Embryonic facial prominence (tissue), 1 donor: ENCODE results near the gene INSYN1.

Experiments
- DNase-seq: peaks from one replicate; pipeline ENCODE4 v3.0.0-alpha.2; 2016; ENCODE audit errors: extremely low spot score

Gene INSYN1

GRCh38 chr15:73777741-73778140, 24.6 kb upstream of the INSYN1 start:
- no peak for DNase-seq

GRCh38 chr15:73773428-73773827, 20.3 kb upstream of the INSYN1 start:
- no peak for DNase-seq

GRCh38 chr15:73771385-73772045, 18.4 kb upstream of the INSYN1 start:
- no peak for DNase-seq

GRCh38 chr15:73770050-73770449, 16.9 kb upstream of the INSYN1 start:
- no peak for DNase-seq

- DNase-seq = no peak
Measured at GRCh38 chr15:73767806-73768501, 14.8 kb upstream of the INSYN1 start.

GRCh38 chr15:73766598-73766997, 13.4 kb upstream of the INSYN1 start:
- no peak for DNase-seq

- no peak for DNase-seq
Measured at GRCh38 chr15:73765778-73766177, 12.6 kb upstream of the INSYN1 start.

GRCh38 chr15:73763931-73764330, 10.8 kb upstream of the INSYN1 start:
- no peak for DNase-seq

GRCh38 chr15:73760330-73761329, 7.5 kb upstream of the INSYN1 start:
- DNase-seq = no peak

GRCh38 chr15:73758461-73758860, 5.3 kb upstream of the INSYN1 start:
- no peak for DNase-seq

- no peak for DNase-seq
Measured at GRCh38 chr15:73757571-73757970, 4.4 kb upstream of the INSYN1 start.

GRCh38 chr15:73756947-73757513, 3.9 kb upstream of the INSYN1 start:
- DNase-seq = no peak

- DNase-seq = no peak
Measured at GRCh38 chr15:73756390-73756789, 3.2 kb upstream of the INSYN1 start.

- DNase-seq = no peak
Measured at GRCh38 chr15:73755946-73756345, 2.8 kb upstream of the INSYN1 start.

- no peak for DNase-seq
Measured at GRCh38 chr15:73755481-73755880, 2.3 kb upstream of the INSYN1 start.

- DNase-seq = no peak
Measured at GRCh38 chr15:73754461-73754860, 1.3 kb upstream of the INSYN1 start.

GRCh38 chr15:73752806-73753193, 351 bp downstream of the INSYN1 start:
- no peak for DNase-seq

GRCh38 chr15:73751899-73752805, 999 bp downstream of the INSYN1 start:
- DNase-seq = no peak

GRCh38 chr15:73751511-73751898, 1.6 kb downstream of the INSYN1 start:
- no peak for DNase-seq

GRCh38 chr15:73750951-73751350, 2.2 kb downstream of the INSYN1 start:
- no peak for DNase-seq

- DNase-seq = no peak
Measured at GRCh38 chr15:73750438-73750837, 2.7 kb downstream of the INSYN1 start.
